HG03342 (cell line): ENCODE data around the gene LRRC61.
"Not testable (repeated sequence)": the region's sequence is repeated elsewhere in the genome, so short reads cannot be mapped to it uniquely, and the experiment has no call there.

Experiments used
- ATAC-seq: cut with Tn5 transposase; IDR thresholded peaks from one replicate; pipeline ENCODE4 v1.9.1; 2021; ENCODE audit warnings: mild to moderate bottlenecking, moderate library complexity; ENCODE audit not compliant: unreplicated experiment

The LRRC61 gene

GRCh38 chr7:150322833-150323681, at the start of gene LRRC61, which contains the start of gene ACTR3C:
TSS of gene LRRC61 (plus strand) at chr7:150323355. CDS start at chr7:150336862, 13,507 bp downstream.
TSS of gene ACTR3C (minus strand) at chr7:150323545. CDS start at chr7:150295296, 28,249 bp downstream.
- ATAC-seq, result peak; percentile 59

GRCh38 chr7:150276132-150276695, 46.9 kb upstream of the LRRC61 start:
- ATAC-seq, result peak; percentile 53

- not testable (repeated sequence) for ATAC-seq
Observed at GRCh38 chr7:150278383-150278782, 44.8 kb upstream of the LRRC61 start.

GRCh38 chr7:150281681-150282403, 41.3 kb upstream of the LRRC61 start:
- not testable (repeated sequence) for ATAC-seq

- ATAC-seq, result not testable (repeated sequence)
Observed at GRCh38 chr7:150283111-150283510, 40.0 kb upstream of the LRRC61 start.

- ATAC-seq, result not testable (repeated sequence)
Observed at GRCh38 chr7:150283608-150284007, 39.5 kb upstream of the LRRC61 start.

GRCh38 chr7:150285849-150286754, 37.1 kb upstream of the LRRC61 start:
- peak; percentile 74 for ATAC-seq

- ATAC-seq, result not testable (repeated sequence)
Observed at GRCh38 chr7:150287815-150288214, 35.3 kb upstream of the LRRC61 start.

- ATAC-seq, result not testable (repeated sequence)
Observed at GRCh38 chr7:150288816-150289215, 34.3 kb upstream of the LRRC61 start.

- ATAC-seq, result not testable (repeated sequence)
Observed at GRCh38 chr7:150290317-150290716, 32.8 kb upstream of the LRRC61 start.

- not testable (repeated sequence) for ATAC-seq
Observed at GRCh38 chr7:150295027-150295426, 28.1 kb upstream of the LRRC61 start.

GRCh38 chr7:150295614-150296013, 27.5 kb upstream of the LRRC61 start:
- ATAC-seq, result not testable (repeated sequence)

GRCh38 chr7:150296802-150297201, 26.4 kb upstream of the LRRC61 start:
- not testable (repeated sequence) for ATAC-seq

GRCh38 chr7:150297978-150298377, 25.2 kb upstream of the LRRC61 start:
- not testable (repeated sequence) for ATAC-seq

GRCh38 chr7:150302908-150303310, 20.2 kb upstream of the LRRC61 start:
- not testable (repeated sequence) for ATAC-seq

GRCh38 chr7:150304499-150305258, 18.5 kb upstream of the LRRC61 start:
- not testable (repeated sequence) for ATAC-seq

GRCh38 chr7:150305259-150305902, 17.8 kb upstream of the LRRC61 start:
- ATAC-seq, result not testable (repeated sequence)

GRCh38 chr7:150305903-150306284, 17.3 kb upstream of the LRRC61 start:
- not testable (repeated sequence) for ATAC-seq

- ATAC-seq, result not testable (repeated sequence)
Observed at GRCh38 chr7:150306377-150306776, 16.8 kb upstream of the LRRC61 start.
